ENCODE data around the gene MLLT3.

DNA sequence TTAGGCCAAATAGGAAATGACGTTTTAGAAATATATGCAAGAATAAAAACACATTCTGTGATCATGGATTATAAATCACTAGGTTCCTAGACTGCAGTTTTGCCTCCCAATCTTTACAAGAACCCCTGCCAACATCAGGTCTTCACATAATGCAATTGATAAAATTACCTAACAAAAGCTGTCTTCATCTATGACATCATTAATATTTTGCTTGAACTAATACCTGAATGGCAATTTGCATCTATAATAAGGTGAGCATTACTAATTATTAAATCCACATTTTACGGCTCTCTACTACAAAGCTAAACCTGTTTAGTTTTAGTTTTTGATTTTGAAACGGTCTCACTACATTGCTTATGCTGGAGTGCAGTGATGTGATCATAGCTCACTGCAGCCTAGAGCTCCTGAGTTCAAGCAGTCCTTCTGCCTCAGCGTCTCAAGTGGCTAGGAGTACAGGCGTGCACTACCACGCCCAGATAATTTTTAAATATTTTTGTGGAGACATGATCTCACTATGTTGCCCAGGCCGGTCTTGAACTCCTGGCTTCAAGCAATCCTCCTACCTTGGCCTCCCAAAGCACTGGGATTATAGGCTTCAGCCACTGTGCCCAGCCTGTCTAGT lies 218.0 kb downstream of the MLLT3 start:
- TF ChIP-seq, protein P1, sequence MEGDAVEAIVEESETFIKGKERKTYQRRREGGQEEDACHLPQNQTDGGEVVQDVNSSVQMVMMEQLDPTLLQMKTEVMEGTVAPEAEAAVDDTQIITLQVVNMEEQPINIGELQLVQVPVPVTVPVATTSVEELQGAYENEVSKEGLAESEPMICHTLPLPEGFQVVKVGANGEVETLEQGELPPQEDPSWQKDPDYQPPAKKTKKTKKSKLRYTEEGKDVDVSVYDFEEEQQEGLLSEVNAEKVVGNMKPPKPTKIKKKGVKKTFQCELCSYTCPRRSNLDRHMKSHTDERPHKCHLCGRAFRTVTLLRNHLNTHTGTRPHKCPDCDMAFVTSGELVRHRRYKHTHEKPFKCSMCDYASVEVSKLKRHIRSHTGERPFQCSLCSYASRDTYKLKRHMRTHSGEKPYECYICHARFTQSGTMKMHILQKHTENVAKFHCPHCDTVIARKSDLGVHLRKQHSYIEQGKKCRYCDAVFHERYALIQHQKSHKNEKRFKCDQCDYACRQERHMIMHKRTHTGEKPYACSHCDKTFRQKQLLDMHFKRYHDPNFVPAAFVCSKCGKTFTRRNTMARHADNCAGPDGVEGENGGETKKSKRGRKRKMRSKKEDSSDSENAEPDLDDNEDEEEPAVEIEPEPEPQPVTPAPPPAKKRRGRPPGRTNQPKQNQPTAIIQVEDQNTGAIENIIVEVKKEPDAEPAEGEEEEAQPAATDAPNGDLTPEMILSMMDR (IDR thresholded peaks at IDR 0.05): no peak
- TF ChIP-seq POLR2A (IDR thresholded peaks at IDR 0.05): no peak

Data from uterus (tissue), 2 donors.